HEK293 (cell line): ENCODE data around the gene TMEM236.

Experiments used
- KLF9 ChIP-seq: fragments of 450-650 bp; formaldehyde crosslinking; IDR thresholded peaks from 2 replicates; pipeline ENCODE4 v1.5.1; 2016; ENCODE audit warnings: missing biosample characterization, missing genetic modification characterization, low read depth
- MYNN ChIP-seq: fragments of 450-650 bp; formaldehyde crosslinking; IDR thresholded peaks from 2 replicates; pipeline ENCODE4 v1.5.1; 2016; ENCODE audit warnings: missing biosample characterization, missing genetic modification characterization, borderline replicate concordance
- OSR2 ChIP-seq: fragments of 450-650 bp; formaldehyde crosslinking; IDR thresholded peaks from 2 replicates; pipeline ENCODE4 v1.5.1; 2016; ENCODE audit warnings: missing biosample characterization, missing genetic modification characterization
- RBAK ChIP-seq: fragments of 450-650 bp; formaldehyde crosslinking; IDR thresholded peaks from 2 replicates; pipeline ENCODE4 v1.5.1; 2016; ENCODE audit warnings: missing biosample characterization, missing genetic modification characterization
- ZBTB21 ChIP-seq: fragments of 450-650 bp; formaldehyde crosslinking; IDR thresholded peaks from 2 replicates; pipeline ENCODE4 v1.5.1; 2017; ENCODE audit warnings: missing biosample characterization, missing genetic modification characterization
- ZNF121 ChIP-seq: fragments of 450-650 bp; formaldehyde crosslinking; IDR thresholded peaks from 2 replicates; pipeline ENCODE4 v1.5.1; 2016; ENCODE audit warnings: missing biosample characterization, missing genetic modification characterization
- ZNF549 ChIP-seq: fragments of 450-650 bp; IDR thresholded peaks from 2 replicates; pipeline ENCODE4 v1.5.1; 2018; ENCODE audit warnings: missing biosample characterization, missing genetic modification characterization, mild to moderate bottlenecking, inconsistent platforms, moderate library complexity
- ZNF596 ChIP-seq: fragments of 450-650 bp; IDR thresholded peaks from 2 replicates; pipeline ENCODE4 v1.5.0; 2018; ENCODE audit warnings: missing biosample characterization, mild to moderate bottlenecking, missing genetic modification characterization, moderate library complexity
- ZNF610 ChIP-seq: fragments of 450-650 bp; formaldehyde crosslinking; IDR thresholded peaks from 2 replicates; pipeline ENCODE4 v1.5.1; 2016; ENCODE audit warnings: missing biosample characterization, missing genetic modification characterization, borderline replicate concordance
- ZNF654 ChIP-seq: fragments of 450-650 bp; formaldehyde crosslinking; IDR thresholded peaks from 2 replicates; pipeline ENCODE4 v1.5.1; 2016; ENCODE audit warnings: low read depth, missing biosample characterization, missing genetic modification characterization
- TF ChIP-seq, protein P1 (sequence below): fragments of 450-650 bp; formaldehyde crosslinking; IDR thresholded peaks from 2 replicates; pipeline ENCODE4 v1.5.1; 2016; ENCODE audit warnings: missing biosample characterization, missing genetic modification characterization
- TF ChIP-seq, protein P2 (sequence below): fragments of 450-650 bp; formaldehyde crosslinking; IDR thresholded peaks from 2 replicates; pipeline ENCODE4 v1.5.1; 2016; ENCODE audit warnings: missing biosample characterization, missing genetic modification characterization
- TF ChIP-seq, protein P3 (sequence below): fragments of 450-650 bp; formaldehyde crosslinking; IDR thresholded peaks from 2 replicates; pipeline ENCODE4 v1.5.1; 2016; ENCODE audit warnings: missing biosample characterization, missing genetic modification characterization, low read depth
- TF ChIP-seq, protein P4 (sequence below): fragments of 450-650 bp; formaldehyde crosslinking; IDR thresholded peaks from 2 replicates; pipeline ENCODE4 v1.5.1; 2016; ENCODE audit warnings: missing biosample characterization, missing genetic modification characterization

DNA sequence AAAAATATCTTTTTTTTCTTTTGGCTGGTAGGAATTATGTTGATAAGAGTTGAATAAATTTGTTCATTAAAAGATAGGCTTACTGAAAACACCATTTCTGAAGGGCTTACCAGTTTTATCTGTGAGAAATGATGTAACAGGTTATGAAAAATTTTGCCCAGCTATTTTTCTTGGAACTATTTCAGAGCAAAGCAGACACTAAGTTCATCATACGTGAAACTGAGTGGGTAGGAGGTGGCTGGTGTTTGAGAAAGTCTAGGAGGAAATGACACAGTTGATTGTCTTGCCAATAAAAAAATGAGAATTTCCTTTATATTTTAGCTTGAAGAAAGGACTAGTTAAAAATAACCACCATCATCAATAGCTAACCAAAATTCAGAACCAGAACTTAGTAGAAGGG lies 51.0 kb downstream of the TMEM236 start:
- TF ChIP-seq, protein P1, sequence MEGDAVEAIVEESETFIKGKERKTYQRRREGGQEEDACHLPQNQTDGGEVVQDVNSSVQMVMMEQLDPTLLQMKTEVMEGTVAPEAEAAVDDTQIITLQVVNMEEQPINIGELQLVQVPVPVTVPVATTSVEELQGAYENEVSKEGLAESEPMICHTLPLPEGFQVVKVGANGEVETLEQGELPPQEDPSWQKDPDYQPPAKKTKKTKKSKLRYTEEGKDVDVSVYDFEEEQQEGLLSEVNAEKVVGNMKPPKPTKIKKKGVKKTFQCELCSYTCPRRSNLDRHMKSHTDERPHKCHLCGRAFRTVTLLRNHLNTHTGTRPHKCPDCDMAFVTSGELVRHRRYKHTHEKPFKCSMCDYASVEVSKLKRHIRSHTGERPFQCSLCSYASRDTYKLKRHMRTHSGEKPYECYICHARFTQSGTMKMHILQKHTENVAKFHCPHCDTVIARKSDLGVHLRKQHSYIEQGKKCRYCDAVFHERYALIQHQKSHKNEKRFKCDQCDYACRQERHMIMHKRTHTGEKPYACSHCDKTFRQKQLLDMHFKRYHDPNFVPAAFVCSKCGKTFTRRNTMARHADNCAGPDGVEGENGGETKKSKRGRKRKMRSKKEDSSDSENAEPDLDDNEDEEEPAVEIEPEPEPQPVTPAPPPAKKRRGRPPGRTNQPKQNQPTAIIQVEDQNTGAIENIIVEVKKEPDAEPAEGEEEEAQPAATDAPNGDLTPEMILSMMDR (tag by site-specific recombination), result no peak
- TF ChIP-seq ZNF121, result no peak
- no peak for TF ChIP-seq KLF9
- no peak for TF ChIP-seq RBAK (tag by site-specific recombination)
- no peak for TF ChIP-seq ZNF596
- TF ChIP-seq, protein P2, sequence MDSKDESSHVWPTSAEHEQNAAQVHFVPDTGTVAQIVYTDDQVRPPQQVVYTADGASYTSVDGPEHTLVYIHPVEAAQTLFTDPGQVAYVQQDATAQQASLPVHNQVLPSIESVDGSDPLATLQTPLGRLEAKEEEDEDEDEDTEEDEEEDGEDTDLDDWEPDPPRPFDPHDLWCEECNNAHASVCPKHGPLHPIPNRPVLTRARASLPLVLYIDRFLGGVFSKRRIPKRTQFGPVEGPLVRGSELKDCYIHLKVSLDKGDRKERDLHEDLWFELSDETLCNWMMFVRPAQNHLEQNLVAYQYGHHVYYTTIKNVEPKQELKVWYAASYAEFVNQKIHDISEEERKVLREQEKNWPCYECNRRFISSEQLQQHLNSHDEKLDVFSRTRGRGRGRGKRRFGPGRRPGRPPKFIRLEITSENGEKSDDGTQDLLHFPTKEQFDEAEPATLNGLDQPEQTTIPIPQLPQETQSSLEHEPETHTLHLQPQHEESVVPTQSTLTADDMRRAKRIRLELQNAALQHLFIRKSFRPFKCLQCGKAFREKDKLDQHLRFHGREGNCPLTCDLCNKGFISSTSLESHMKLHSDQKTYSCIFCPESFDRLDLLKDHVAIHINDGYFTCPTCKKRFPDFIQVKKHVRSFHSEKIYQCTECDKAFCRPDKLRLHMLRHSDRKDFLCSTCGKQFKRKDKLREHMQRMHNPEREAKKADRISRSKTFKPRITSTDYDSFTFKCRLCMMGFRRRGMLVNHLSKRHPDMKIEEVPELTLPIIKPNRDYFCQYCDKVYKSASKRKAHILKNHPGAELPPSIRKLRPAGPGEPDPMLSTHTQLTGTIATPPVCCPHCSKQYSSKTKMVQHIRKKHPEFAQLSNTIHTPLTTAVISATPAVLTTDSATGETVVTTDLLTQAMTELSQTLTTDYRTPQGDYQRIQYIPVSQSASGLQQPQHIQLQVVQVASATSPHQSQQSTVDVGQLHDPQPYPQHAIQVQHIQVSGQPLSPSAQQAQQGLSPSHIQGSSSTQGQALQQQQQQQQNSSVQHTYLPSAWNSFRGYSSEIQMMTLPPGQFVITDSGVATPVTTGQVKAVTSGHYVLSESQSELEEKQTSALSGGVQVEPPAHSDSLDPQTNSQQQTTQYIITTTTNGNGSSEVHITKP (tag by site-specific recombination), result no peak
- TF ChIP-seq MYNN (tag by site-specific recombination), result no peak
- no peak for TF ChIP-seq ZNF654 (tag by site-specific recombination)
- TF ChIP-seq, protein P3, sequence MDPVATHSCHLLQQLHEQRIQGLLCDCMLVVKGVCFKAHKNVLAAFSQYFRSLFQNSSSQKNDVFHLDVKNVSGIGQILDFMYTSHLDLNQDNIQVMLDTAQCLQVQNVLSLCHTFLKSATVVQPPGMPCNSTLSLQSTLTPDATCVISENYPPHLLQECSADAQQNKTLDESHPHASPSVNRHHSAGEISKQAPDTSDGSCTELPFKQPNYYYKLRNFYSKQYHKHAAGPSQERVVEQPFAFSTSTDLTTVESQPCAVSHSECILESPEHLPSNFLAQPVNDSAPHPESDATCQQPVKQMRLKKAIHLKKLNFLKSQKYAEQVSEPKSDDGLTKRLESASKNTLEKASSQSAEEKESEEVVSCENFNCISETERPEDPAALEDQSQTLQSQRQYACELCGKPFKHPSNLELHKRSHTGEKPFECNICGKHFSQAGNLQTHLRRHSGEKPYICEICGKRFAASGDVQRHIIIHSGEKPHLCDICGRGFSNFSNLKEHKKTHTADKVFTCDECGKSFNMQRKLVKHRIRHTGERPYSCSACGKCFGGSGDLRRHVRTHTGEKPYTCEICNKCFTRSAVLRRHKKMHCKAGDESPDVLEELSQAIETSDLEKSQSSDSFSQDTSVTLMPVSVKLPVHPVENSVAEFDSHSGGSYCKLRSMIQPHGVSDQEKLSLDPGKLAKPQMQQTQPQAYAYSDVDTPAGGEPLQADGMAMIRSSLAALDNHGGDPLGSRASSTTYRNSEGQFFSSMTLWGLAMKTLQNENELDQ (tag by site-specific recombination), result no peak
- TF ChIP-seq, protein P4, sequence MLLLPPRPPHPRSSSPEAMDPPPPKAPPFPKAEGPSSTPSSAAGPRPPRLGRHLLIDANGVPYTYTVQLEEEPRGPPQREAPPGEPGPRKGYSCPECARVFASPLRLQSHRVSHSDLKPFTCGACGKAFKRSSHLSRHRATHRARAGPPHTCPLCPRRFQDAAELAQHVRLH, result no peak
- TF ChIP-seq OSR2 (tag by site-specific recombination), result no peak
- no peak for TF ChIP-seq ZBTB21 (tag by site-specific recombination)
- no peak for TF ChIP-seq ZNF610 (tag by site-specific recombination)
- no peak for TF ChIP-seq ZNF549 (tag by site-specific recombination)
